ENCODE measurements around the gene PDAP1. TPM values are rescaled to one million over a fixed set of nuclear protein-coding genes. Genes with fewer than 3 reads are reported as not detected.

The PDAP1 gene, protein sequence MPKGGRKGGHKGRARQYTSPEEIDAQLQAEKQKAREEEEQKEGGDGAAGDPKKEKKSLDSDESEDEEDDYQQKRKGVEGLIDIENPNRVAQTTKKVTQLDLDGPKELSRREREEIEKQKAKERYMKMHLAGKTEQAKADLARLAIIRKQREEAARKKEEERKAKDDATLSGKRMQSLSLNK
- 31.4 and 51.6 TPM in 2 replicates for total RNA-seq

GRCh38 chr7:99408379-99409191, at the start of gene PDAP1, which contains the start of gene BUD31:
TSS of gene PDAP1 (minus strand) at chr7:99408597. CDS start at chr7:99408548, 49 bp downstream.
TSS of gene BUD31 (plus strand) at chr7:99408969. CDS start at chr7:99411093, 2,124 bp downstream.

DNA sequence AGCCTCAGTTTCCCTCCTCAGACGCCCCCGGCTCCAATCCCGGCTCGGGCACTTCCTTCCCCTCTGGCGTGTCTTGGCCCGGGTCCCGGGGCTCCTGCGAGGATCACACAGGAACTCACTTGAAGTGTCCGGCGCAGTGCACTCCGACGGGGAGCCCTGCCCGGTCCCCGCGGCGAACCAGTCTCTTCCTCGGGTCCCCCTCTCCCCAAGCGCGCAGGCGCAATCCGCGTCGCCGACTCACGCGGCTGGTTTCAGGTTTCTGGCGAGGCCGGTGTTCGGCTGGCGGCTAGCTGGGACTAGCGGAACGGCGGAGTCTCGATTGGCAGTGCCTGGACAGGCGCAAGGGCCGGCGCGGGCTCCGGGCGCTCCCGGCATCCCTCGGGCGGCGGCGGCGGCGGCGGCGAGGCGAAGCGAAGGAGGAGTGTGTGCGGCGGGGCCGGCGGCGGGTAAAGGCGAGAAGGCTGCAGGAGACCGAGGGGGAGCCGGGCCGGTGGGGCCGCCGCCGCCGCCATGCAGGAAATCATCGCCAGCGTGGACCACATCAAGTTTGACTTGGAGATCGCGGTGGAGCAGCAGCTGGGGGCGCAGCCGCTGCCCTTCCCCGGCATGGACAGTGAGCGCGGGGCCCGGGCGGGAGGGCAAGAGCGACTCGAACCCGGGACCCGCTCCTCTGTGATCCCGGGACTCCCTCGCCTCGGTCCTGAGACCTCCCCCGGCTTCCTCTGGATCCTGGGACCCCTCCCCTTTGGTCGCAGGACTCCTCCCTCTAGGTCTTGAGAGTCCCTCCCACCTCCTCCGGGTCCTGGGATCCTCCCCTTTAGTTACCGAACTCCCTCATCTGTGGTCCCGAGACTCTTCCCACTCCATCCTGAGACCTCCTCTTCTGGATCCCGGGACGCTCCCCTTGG, 30.4 kb upstream of the PDAP1 start, which contains the start of the genes CPSF4 and PTCD1:
Gene CPSF4 (plus strand): TSS at position 371 of the 908 bp plus-strand sequence. CDS start 140 bp downstream, at position 511.
Gene PTCD1 (minus strand): TSS at position 226 of the 908 bp plus-strand sequence. CDS start 3,556 bp downstream, outside the sequence.

GRCh38 chr7:99374111-99375064, 34.0 kb downstream of the PDAP1 start, which contains the start of gene ARPC1B:
TSS of gene ARPC1B (plus strand) at chr7:99374730. CDS start at chr7:99385715, 10,985 bp downstream.

Other genes with a start within 250 kb of the PDAP1 start
- under 0.01 TPM in 1 of 2 replicates, not detected in the other for gene KPNA7, start 200.5 kb downstream of the PDAP1 start, total RNA-seq
- under 0.01 TPM in 1 of 2 replicates, not detected in the other for gene MYH16, start 135.8 kb downstream of the PDAP1 start, total RNA-seq
- gene ARPC1A, start 82.7 kb downstream of the PDAP1 start, total RNA-seq: 114 and 181 TPM in 2 replicates
- 170 and 448 TPM in 2 replicates for gene ARPC1B, start 33.9 kb downstream of the PDAP1 start, total RNA-seq
- 68.5 and 89.9 TPM in 2 replicates for gene BUD31, start 372 bp upstream of the PDAP1 start, total RNA-seq
- 5.4 and 5.5 TPM in 2 replicates for gene PTCD1, start 30.2 kb upstream of the PDAP1 start, total RNA-seq
- 18.4 and 27.5 TPM in 2 replicates for gene CPSF4, start 30.3 kb upstream of the PDAP1 start, total RNA-seq
- 260 and 553 TPM in 2 replicates for gene ATP5MF, start 57.6 kb upstream of the PDAP1 start, total RNA-seq
- 5.3 and 5.9 TPM in 2 replicates for gene ZNF789, start 64.3 kb upstream of the PDAP1 start, total RNA-seq
- gene ZNF394, start 91.7 kb upstream of the PDAP1 start, total RNA-seq: 17.9 and 32.2 TPM in 2 replicates
- gene ZKSCAN5, start 96.1 kb upstream of the PDAP1 start, total RNA-seq: 12.1 and 14.9 TPM in 2 replicates
- 7.8 and 9.0 TPM in 2 replicates for gene FAM200A, start 143.5 kb upstream of the PDAP1 start, total RNA-seq
- gene ZNF655, start 150.0 kb upstream of the PDAP1 start, total RNA-seq: 85.0 and 85.6 TPM in 2 replicates
- 5.5 TPM in 1 of 2 replicates, not detected in the other for gene TMEM225B, start 189.7 kb upstream of the PDAP1 start, total RNA-seq
- 21.0 and 28.3 TPM in 2 replicates for gene ZSCAN25, start 208.3 kb upstream of the PDAP1 start, total RNA-seq